ENCODE results near the gene ARHGAP18. TPM values are rescaled to one million over a fixed set of nuclear protein-coding genes. Genes with fewer than 3 reads are reported as not detected.

The ARHGAP18 gene
- total RNA-seq, 4 donors from 2014 or later, result 5.2 to 15.9 (median 7.4) TPM

- no peaks in the 10 kb centered on the region for H3K9me3 ChIP-seq
- H3K4me3 ChIP-seq, result no peak overlapping the region
- no peak for TF ChIP-seq POLR2A (IDR thresholded peaks at IDR 0.05; ENCODE audit: low read depth)
- TF ChIP-seq POLR2AphosphoS5 (IDR thresholded peaks at IDR 0.05), result no peak
- TF ChIP-seq EP300 (IDR thresholded peaks at IDR 0.05), result no peak
- TF ChIP-seq, protein P1, sequence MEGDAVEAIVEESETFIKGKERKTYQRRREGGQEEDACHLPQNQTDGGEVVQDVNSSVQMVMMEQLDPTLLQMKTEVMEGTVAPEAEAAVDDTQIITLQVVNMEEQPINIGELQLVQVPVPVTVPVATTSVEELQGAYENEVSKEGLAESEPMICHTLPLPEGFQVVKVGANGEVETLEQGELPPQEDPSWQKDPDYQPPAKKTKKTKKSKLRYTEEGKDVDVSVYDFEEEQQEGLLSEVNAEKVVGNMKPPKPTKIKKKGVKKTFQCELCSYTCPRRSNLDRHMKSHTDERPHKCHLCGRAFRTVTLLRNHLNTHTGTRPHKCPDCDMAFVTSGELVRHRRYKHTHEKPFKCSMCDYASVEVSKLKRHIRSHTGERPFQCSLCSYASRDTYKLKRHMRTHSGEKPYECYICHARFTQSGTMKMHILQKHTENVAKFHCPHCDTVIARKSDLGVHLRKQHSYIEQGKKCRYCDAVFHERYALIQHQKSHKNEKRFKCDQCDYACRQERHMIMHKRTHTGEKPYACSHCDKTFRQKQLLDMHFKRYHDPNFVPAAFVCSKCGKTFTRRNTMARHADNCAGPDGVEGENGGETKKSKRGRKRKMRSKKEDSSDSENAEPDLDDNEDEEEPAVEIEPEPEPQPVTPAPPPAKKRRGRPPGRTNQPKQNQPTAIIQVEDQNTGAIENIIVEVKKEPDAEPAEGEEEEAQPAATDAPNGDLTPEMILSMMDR (IDR thresholded peaks at IDR 0.05), result no peak
- no peaks in the 10 kb centered on the region for H3K27me3 ChIP-seq
- no peak overlapping the region for H3K27ac ChIP-seq (replicated peaks in 1 of 4)
- DNase-seq (ENCODE audit: extremely low spot score), result no peak
- H3K4me1 ChIP-seq, result no peaks in the 10 kb centered on the region
- intact Hi-C loops (cut with DNase I), result no loop called here
- H3K36me3 ChIP-seq, result no peaks in the 10 kb centered on the region
These were observed 89.8 kb downstream of the ARHGAP18 start for GRCh38 chr6:129620234-129620610.

DNA sequence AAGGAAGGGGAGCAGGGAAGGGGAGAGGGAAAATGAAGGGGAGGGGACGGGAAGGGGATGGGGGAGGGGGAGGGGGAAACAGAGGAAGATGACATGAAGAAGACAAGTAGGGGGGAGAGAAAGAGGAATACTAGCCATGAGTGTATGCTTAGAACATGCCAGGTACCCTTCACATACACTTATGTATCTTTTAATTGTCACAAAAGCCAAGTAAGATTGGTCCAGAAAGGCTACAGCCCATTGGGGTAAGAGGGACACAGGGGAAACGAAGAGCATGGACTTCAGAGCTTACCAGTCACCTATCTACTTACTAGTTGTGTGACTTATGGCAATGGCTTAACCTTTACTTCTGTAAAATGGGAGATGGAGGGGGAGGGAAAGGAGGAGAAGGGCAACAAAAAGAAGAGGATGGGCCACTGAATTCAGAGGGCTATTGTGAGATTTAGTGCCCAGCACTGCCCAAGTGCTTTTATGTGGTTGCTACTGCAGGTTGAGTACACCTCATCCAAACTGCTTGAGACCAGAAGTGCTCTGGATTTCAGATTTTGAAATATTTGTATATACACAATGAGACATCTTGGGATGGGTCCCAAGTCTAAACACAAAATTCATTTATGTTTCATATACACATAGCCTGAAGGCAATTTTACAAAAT is 90.3 kb downstream of the ARHGAP18 start:
- H3K4me1 ChIP-seq, result no peaks in the 10 kb centered on the region
- no peaks in the 10 kb centered on the region for H3K9me3 ChIP-seq
- intact Hi-C loops (cut with DNase I), result no loop called here
- H3K27ac ChIP-seq (replicated peaks in 1 of 4), result no peak overlapping the region
- no peaks in the 10 kb centered on the region for H3K27me3 ChIP-seq
- DNase-seq (ENCODE audit: extremely low spot score), result no peak
- no peaks in the 10 kb centered on the region for H3K36me3 ChIP-seq
- 89% methylated on average over 2 of the region's 2 CpGs for WGBS
- TF ChIP-seq, protein P1 (IDR thresholded peaks at IDR 0.05), result no peak
- no peak overlapping the region for H3K4me3 ChIP-seq

DNA sequence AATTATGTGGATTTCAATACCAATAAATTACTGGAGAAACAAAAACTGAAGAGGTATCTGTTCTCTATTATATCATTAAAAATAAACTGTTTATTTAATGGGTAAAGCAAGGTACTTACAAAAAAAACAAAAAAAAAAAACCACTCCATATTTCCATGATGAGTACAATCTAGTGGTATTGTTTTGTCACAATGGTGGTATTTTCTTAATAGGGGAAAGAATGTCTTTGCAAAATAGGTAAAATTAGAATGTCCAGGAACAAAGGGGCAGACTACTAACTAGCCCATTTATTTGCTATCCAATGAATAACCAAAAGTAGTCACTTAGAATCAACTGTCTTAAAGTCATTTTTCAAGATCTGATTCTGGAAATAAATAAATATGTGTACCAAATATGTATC is 92.0 kb downstream of the ARHGAP18 start:
- DNase-seq (ENCODE audit: extremely low spot score), result no peak
- TF ChIP-seq, protein P1 (IDR thresholded peaks at IDR 0.05), result no peak
- TF ChIP-seq POLR2AphosphoS5 (IDR thresholded peaks at IDR 0.05), result no peak
- no peak for TF ChIP-seq EP300 (IDR thresholded peaks at IDR 0.05)
- no peak for TF ChIP-seq POLR2A (IDR thresholded peaks at IDR 0.05; ENCODE audit: low read depth)
- Histone ChIP-seq H3K27me3 (no peaks in the 10 kb centered on the region), H3K36me3 (no peaks in the 10 kb centered on the region), H3K9me3 (no peaks in the 10 kb centered on the region), H3K27ac (replicated peaks in 1 of 4) (no peak overlapping the region), H3K4me1 (no peaks in the 10 kb centered on the region), H3K4me3 (no peak overlapping the region)
- intact Hi-C loops (cut with DNase I), result no loop called here

GRCh38 chr6:129615496-129615895 is 94.5 kb downstream of the ARHGAP18 start:
- 93% methylated on average over 3 of the region's 3 CpGs for WGBS
- H3K27me3 ChIP-seq, result no peaks in the 10 kb centered on the region
- TF ChIP-seq, protein P1 (IDR thresholded peaks at IDR 0.05), result no peak
- no peak for TF ChIP-seq POLR2A (IDR thresholded peaks at IDR 0.05; ENCODE audit: low read depth)
- TF ChIP-seq POLR2AphosphoS5 (IDR thresholded peaks at IDR 0.05), result no peak
- no peak for TF ChIP-seq EP300 (IDR thresholded peaks at IDR 0.05)
- DNase-seq (ENCODE audit: extremely low spot score), result no peak
- intact Hi-C loops (cut with DNase I), result no loop called here
- H3K4me1 ChIP-seq, result no peaks in the 10 kb centered on the region
- H3K9me3 ChIP-seq, result no peaks in the 10 kb centered on the region
- no peaks in the 10 kb centered on the region for H3K36me3 ChIP-seq
- H3K4me3 ChIP-seq, result no peak overlapping the region
- no peak overlapping the region for H3K27ac ChIP-seq (replicated peaks in 1 of 4)

DNA sequence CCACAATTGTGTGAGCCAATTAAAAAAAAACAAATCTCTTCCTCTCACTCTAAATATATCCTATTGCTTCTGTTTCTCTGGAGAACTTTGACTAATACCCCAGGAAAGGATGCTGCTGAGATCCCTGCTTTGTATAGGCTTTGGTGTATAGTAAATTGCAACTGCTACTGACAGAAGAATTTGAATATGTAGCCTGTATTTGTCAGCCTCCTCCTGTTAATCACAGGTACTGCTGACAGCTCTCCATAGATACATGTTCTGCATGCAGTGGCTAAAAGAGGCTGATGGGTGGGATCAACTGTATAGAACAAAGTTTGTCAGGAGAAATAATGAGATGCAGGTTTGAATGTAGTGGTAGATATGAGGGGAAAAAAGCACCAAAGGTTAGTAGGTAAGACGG is 95.0 kb downstream of the ARHGAP18 start:
- DNase-seq (ENCODE audit: extremely low spot score), result no peak
- Histone ChIP-seq H3K4me1 (no peaks in the 10 kb centered on the region), H3K27me3 (no peaks in the 10 kb centered on the region), H3K4me3 (no peak overlapping the region), H3K27ac (replicated peaks in 1 of 4) (no peak overlapping the region), H3K9me3 (no peaks in the 10 kb centered on the region), H3K36me3 (no peaks in the 10 kb centered on the region)
- 100% methylated on average over 1 of the region's 1 CpG for WGBS
- intact Hi-C loops (cut with DNase I), result no loop called here
- TF ChIP-seq POLR2AphosphoS5 (IDR thresholded peaks at IDR 0.05) (no peak), POLR2A (IDR thresholded peaks at IDR 0.05; ENCODE audit: low read depth) (no peak), EP300 (IDR thresholded peaks at IDR 0.05) (no peak)
- TF ChIP-seq, protein P1 (IDR thresholded peaks at IDR 0.05), result no peak

Measured in esophagus muscularis mucosa (tissue), 4 donors.